ENCODE measurements around the gene RHOB.

Gene RHOB

DNA sequence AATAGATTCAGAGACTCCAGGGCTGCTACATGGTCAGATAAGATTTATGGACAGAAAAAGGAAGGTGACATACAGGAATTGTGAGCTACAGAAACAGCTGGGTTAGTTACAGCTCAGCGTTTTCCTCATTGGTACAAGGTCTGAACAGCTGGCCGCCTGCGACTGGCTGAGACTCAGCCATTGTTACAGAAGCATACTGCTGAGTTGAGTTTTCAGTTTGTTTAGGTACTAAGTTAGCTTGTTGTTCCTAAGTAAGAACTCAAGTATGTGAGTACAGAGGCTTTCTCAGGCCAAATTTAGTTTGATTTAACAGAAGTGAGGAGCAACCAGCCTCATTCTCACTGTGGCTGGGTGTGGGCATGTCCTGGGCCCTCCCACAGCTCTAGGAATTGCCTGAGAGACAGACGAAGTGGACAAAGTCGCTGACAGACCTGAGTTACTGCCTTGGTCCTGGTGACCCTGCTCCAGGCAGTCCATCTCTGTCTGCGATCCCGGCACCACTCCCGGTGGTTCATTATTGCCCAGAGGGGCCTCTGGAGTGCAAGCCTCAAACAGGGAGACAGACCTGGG lies 27.8 kb upstream of the RHOB start:
- TF ChIP-seq POLR2A (IDR thresholded peaks at IDR 0.05; ENCODE audit: extremely low read depth, insufficient read length), result no peak
- TF ChIP-seq, protein P1, sequence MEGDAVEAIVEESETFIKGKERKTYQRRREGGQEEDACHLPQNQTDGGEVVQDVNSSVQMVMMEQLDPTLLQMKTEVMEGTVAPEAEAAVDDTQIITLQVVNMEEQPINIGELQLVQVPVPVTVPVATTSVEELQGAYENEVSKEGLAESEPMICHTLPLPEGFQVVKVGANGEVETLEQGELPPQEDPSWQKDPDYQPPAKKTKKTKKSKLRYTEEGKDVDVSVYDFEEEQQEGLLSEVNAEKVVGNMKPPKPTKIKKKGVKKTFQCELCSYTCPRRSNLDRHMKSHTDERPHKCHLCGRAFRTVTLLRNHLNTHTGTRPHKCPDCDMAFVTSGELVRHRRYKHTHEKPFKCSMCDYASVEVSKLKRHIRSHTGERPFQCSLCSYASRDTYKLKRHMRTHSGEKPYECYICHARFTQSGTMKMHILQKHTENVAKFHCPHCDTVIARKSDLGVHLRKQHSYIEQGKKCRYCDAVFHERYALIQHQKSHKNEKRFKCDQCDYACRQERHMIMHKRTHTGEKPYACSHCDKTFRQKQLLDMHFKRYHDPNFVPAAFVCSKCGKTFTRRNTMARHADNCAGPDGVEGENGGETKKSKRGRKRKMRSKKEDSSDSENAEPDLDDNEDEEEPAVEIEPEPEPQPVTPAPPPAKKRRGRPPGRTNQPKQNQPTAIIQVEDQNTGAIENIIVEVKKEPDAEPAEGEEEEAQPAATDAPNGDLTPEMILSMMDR (IDR thresholded peaks at IDR 0.05; ENCODE audit: low read depth, low read length), result no peak
- TF ChIP-seq, protein P2, sequence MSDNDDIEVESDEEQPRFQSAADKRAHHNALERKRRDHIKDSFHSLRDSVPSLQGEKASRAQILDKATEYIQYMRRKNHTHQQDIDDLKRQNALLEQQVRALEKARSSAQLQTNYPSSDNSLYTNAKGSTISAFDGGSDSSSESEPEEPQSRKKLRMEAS (IDR thresholded peaks at IDR 0.05; ENCODE audit: low read depth, low read length), result no peak
- TF ChIP-seq MYC (IDR thresholded peaks at IDR 0.05; ENCODE audit: low read depth, low read length), result no peak
- no peak overlapping the region for H3K4me3 ChIP-seq (ENCODE audit: low read depth, low read length)
- DNase-seq (ENCODE audit: low read depth), result no peak

DNA sequence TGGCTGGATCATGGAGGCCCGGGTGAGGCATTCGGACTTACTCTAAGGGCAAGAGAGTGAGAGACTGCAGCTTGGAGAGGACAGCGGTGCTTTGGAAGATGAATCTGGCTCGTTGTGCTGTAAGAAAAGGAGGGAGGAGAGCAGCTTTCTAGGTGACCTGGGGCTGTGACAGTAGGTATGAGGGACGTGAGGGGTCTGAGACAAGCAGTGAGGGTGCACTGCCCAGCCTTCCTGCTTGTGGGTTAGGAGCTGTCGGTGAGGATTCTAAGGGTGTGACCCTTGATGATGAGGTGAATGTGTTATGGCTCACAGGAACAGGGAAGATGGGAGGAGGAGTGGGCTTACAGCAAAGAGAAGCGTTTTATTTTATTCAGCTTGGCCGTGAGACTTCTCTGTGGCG lies 27.1 kb upstream of the RHOB start:
- no peak overlapping the region for H3K4me3 ChIP-seq (ENCODE audit: low read depth, low read length)
- TF ChIP-seq POLR2A (IDR thresholded peaks at IDR 0.05; ENCODE audit: extremely low read depth, insufficient read length) (no peak), MYC (IDR thresholded peaks at IDR 0.05; ENCODE audit: low read depth, low read length) (no peak)
- TF ChIP-seq, protein P2 (IDR thresholded peaks at IDR 0.05; ENCODE audit: low read depth, low read length), result no peak
- TF ChIP-seq, protein P1 (IDR thresholded peaks at IDR 0.05; ENCODE audit: low read depth, low read length), result no peak
- no peak for DNase-seq (ENCODE audit: low read depth)

DNA sequence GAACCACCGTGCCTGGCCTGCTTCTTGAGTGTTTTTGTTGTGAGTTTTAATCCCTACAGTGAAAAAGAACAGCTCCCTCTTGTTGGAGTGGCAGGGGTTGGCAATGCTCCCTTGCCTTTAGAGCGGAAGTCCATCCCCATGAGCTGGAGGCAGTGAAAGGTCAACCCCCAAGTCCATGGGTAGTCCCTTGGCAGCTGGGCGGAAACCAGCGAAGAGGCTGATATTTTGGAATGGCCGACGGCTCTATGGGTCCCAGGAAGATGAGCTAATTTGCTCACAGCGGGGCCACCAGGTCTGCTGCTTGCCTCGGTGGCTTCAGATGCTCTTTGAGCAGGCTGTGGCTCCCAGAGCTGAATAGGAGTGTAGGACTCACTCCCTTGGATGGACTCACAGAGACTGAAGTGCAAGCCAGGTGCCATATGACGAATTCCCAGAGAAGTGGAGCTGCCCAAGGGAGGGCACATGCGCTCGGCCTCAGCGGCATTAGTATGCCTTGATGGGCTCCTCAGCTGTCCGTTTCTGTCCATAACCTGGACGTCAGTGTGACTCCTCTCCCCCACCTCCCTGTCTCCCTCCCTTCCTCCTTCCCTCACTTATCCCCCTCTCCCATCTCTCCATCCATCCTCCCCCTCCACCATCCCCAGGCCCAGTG lies 25.4 kb upstream of the RHOB start:
- no peak for TF ChIP-seq MYC (IDR thresholded peaks at IDR 0.05; ENCODE audit: low read depth, low read length)
- TF ChIP-seq, protein P1 (IDR thresholded peaks at IDR 0.05; ENCODE audit: low read depth, low read length), result no peak
- no peak for TF ChIP-seq POLR2A (IDR thresholded peaks at IDR 0.05; ENCODE audit: extremely low read depth, insufficient read length)
- TF ChIP-seq, protein P2 (IDR thresholded peaks at IDR 0.05; ENCODE audit: low read depth, low read length), result no peak
- no peak overlapping the region for H3K4me3 ChIP-seq (ENCODE audit: low read depth, low read length)
- DNase-seq (ENCODE audit: low read depth), result no peak

DNA sequence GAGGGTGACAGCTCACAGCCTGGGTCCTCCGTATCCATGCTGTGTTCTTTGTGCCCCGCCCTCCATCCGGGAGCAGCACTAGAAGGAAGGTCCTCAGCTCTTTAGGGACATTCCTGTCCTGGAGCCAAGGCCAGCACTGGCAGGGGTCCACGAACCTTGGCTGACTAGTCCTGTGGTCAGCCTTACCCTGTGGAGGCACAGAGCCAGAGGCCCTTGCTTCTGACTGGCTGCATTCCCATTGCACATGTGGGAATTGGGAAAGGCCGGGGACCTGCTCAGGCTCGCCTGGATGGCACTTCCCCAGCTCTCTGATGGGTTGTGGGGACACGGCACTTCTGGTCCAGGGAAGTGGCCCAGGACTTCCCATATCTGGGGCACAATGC lies 24.9 kb upstream of the RHOB start:
- TF ChIP-seq POLR2A (IDR thresholded peaks at IDR 0.05; ENCODE audit: extremely low read depth, insufficient read length), result no peak
- TF ChIP-seq, protein P2 (IDR thresholded peaks at IDR 0.05; ENCODE audit: low read depth, low read length), result no peak
- TF ChIP-seq, protein P1 (IDR thresholded peaks at IDR 0.05; ENCODE audit: low read depth, low read length), result no peak
- no peak for TF ChIP-seq MYC (IDR thresholded peaks at IDR 0.05; ENCODE audit: low read depth, low read length)
- no peak for DNase-seq (ENCODE audit: low read depth)
- no peak overlapping the region for H3K4me3 ChIP-seq (ENCODE audit: low read depth, low read length)

DNA sequence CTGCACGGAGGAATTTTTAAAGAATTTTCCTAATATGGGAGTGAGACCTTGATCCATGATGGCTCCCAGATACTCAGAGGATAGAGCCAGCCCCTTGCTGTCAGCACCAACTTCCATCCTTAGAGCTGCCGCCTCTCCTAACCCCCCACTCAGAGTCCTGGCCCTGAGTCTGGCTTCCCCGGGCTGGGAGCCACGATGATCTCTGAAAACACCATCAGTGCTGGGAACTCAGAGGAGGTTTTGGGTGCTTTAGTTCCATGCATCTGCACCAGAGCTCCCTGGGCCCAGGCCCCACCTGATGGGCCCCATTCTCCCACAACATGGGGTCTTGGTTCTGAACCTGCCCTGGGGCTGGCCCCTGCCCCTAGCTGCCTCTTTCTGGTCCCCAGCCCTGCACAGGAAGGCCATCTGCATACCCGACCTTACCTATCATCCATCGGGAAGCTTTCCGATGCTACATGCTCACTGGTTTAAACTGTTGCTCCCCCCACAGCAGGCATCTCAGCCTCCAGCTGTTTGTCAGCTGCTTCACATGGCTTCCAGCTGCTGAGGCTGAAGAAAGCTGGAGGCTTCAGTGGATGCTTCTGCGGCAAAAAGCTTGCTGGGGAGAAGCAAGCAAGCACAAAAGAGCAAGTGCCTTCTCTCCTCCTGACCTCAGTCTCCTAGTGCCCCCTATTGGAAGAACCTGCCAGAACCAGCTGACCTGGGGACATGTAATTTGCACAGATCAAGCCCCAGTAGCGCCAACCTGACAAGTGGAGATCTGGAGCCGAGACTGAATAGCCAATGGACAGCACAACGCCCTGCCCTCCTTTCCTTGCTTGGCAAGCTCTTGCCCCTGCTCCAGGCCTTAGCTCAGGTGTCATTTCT lies 24.2 kb upstream of the RHOB start:
- TF ChIP-seq, protein P2 (IDR thresholded peaks at IDR 0.05; ENCODE audit: low read depth, low read length), result 0 out of 2 replicates have a peak, but pooled peaks have one; percentile 18
- TF ChIP-seq, protein P1 (IDR thresholded peaks at IDR 0.05; ENCODE audit: low read depth, low read length), result peak; percentile 61
- no peak for TF ChIP-seq POLR2A (IDR thresholded peaks at IDR 0.05; ENCODE audit: extremely low read depth, insufficient read length)
- H3K4me3 ChIP-seq (ENCODE audit: low read depth, low read length), result no peak overlapping the region
- peak; percentile 67 for DNase-seq (ENCODE audit: low read depth)
